Cortex of kidney (tissue), 1 donor: ENCODE measurements around the gene ANO3.

ENCODE experiments used
- DNase-seq: peaks from one replicate; lab custom pipeline; 2025; lab: John Stamatoyannopoulos, UW

The ANO3 gene

DNA sequence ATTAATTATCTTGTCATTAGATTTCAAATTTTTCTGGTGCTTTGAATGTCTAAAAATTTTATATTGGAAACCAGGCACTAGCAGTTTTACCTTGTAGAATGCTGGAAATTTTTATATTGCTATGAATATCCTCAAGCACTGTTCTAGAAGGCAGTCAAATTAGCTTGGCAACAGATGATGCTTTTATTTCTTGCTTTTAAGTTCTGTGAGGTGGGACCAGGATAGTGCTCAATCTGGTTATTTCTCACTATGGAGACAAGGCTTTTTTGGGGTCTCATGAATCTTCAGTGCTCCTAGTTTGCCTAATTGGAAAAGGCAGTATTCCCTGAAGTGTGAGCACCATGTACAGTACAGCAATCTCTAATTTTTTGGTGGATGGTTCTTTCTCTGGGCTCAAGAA is 27.1 kb downstream of the ANO3 start:
- DNase-seq, result no peak

DNA sequence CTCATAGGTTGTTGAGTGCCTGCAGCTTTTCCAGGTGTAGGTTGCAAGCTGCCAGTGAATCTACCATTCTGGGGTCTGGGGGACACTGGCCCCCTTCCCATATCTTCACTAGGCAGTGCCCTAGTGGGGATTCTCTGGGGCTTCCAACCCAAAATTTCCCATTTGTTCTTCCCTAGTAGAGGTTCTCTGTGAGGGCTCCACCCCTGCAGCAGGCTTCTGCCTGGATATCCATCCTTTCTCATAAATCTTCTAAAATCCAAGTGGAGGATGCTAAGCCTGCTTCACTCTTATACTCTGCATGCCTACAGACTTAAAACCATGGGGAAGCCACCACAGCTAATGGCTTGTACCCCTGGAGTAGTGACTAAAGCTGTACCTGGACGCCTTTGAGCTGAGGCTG is 33.4 kb downstream of the ANO3 start:
- DNase-seq, result no peak

GRCh38 chr11:26377619-26378018 is 45.7 kb downstream of the ANO3 start:
- DNase-seq, result no peak

DNA sequence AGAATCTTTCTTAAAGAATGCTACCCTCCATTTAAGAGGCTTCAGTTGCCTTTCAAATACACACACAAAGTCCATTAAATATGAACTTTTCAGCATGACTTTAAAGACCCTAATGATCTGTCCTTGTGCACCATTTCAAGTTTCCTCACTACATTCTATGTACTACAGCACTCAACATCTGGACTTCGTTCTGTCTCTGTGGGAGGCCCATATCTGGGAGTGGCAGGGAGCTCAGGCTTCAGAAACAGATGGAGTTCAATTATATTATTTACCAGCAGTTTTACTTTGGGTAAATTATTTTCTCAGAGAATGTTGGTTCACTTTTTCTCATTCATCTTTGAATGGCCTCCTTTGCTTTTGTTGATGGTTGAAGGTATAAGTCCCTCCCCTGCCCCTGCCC is 67.4 kb downstream of the ANO3 start:
- no peak for DNase-seq

DNA sequence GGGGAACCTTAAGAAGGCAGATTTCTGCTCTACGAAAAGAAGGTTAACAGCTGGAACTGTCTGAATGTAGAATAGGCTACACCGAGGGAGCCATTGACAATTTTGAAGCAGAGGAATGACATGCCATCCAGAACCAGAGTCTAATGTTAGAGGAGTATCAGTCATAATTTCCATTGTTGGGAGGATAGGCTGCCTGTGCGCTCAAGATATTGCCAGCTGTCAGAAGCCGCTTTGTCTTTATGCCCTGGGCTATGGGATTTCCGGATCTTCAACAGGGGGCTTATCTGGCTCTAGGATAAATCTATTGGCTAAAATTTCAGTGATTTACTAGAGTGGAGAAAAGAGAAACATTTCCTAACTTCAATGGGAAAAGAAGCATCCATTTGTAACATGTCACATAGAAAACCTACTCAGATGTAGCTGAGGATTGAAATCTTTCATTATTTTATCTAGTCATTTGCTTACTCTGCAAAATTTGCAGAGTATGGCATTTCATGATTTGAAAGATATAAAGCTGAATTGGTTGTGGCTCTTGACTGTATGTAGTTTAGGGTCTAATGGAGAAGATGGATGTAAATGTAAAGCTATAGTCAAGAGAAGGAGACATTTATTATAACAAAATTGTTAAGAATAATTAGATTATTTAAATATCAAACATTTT is 78.9 kb downstream of the ANO3 start:
- no peak for DNase-seq

DNA sequence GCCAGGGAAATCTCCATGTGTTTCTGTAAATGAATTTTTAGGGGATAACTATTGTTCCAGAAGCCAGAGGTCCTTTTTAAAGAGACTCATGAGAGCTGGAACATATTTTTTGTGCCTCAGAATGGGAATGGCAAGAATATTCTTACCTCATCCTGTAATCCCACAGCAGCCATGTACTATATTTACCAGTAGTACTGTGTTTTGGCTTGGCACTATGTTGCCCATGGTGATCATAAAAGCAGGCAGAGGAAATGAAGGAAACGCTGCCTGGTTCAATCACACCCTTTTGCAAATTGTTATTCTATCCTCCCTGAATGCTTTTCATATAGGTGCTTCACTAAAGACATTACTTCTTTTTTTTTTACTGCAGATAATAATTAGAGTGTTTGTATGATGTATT is 81.0 kb downstream of the ANO3 start:
- DNase-seq, result no peak

DNA sequence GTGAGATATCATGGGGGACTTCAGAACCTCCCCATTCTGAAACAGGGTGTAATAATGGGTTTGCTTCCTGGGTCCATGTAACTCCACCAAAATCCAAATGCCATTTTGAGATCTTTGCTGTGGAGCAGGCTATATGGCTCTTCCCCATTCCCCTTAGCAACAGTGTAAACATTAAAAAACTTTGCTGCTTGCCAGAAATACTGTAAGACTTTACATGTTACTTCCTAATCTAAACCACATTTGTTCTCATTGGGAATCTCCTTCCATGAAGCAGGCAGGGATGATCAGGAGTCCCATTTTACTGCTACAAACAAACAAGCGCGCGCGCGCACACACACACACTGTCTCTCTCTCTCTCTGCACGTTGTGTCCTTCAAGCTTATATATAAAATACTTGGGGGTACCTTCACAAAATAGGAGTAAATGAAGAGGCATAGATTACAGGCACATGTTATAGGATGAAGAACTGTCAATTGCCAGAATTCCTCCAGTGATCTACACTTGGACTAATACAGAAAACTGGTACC is 86.5 kb downstream of the ANO3 start:
- DNase-seq, result no peak

DNA sequence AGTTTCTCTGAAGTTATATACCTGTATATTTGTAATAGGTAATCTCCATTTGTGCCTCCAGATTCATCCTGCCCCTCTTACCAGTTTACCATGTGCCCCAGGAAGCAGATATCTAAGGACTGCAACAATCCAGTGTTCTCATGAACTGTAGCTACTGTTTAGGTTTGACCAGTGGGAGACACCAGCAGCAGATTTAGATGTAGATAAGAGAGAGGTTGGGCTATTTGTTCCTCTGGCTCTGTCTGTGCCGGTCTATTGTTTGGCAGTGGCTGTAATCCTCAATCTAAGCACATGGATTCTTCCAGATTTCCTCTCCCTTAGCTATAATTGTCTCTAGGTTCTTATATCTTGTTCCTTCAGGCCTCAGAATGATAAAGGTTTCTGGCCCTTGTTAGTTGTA is 88.4 kb downstream of the ANO3 start:
- DNase-seq, result no peak

- DNase-seq, result no peak
Measured at GRCh38 chr11:26424255-26424654, 92.3 kb downstream of the ANO3 start.

DNA sequence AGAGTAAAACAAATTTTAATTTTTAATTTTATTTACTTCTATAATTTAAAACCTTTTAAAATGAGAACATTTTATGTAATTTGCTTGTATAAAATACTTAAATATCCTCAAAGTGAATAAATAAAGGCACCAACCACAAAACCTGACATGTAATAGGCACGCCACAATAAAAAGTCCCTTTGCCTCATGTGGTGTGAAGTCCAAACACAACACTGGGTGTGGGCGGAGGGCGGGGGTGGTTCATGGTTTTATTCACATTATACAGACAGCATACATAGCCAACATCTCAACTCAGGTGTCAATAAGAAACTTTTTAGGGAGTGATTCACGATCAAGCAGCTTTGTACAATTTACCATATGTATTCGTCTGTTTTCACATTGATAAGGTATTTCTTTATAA is 107.9 kb downstream of the ANO3 start:
- no peak for DNase-seq

DNA sequence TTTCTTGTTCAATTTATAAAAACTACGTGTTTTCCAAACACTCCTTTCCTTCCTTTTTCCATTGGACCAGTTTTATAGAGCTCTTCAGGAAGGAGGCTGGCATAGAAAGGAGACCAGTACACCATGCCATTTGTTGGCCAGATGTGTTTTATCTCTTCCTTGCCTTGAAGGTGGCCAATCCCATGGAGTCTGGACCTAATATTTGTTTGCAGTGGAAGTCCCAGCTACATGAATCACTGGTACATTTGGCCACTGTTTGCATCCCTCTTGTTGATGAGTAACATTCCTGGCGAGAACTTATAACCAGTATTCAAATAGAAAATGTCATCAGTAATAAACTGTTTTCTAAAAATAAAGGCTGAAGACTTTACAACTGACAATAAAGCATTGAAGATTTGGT is 110.2 kb downstream of the ANO3 start:
- DNase-seq, result no peak

DNA sequence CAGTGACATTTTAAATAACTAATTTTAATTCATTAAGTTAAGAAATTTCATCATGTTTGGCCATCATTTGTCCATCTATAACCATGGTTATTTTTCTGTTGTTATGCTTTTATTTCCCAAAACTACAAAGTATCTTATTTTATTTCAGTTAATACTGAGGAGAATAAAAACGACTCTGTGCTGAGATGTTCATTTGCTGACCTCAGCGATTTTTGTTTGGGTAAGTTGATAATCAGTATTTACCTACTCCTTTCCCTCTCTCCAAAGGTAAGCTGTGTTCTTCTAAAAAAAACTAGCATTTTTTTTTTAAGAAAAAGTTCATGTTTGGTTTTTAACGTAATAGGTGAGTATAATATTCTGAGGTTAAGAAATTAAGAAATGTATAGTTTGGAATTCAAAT is 111.7 kb downstream of the ANO3 start:
- DNase-seq, result no peak

GRCh38 chr11:26457636-26458035 is 125.7 kb downstream of the ANO3 start:
- no peak for DNase-seq

- no peak for DNase-seq
Measured at GRCh38 chr11:26465274-26465673, 133.3 kb downstream of the ANO3 start.

GRCh38 chr11:26467506-26467905 is 135.6 kb downstream of the ANO3 start:
- DNase-seq, result no peak

DNA sequence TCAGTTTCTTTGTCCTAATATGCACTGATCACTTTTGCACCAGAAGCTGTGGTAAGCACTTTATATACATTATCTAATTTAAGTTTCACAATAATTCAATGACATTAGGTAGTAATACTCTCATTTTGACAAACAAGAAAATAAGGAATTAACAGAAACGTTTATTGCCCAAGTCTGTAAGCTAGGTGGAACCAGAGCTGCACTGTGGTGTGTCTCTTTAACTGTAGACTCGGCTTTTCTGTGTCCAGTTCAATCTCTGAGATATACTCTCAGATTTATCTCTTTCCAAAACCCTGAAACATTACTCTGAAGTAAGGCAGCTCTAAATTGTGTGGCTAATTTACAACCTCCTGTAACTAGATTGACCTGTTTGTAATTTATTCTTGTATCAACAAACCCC is 139.1 kb downstream of the ANO3 start:
- no peak for DNase-seq

DNA sequence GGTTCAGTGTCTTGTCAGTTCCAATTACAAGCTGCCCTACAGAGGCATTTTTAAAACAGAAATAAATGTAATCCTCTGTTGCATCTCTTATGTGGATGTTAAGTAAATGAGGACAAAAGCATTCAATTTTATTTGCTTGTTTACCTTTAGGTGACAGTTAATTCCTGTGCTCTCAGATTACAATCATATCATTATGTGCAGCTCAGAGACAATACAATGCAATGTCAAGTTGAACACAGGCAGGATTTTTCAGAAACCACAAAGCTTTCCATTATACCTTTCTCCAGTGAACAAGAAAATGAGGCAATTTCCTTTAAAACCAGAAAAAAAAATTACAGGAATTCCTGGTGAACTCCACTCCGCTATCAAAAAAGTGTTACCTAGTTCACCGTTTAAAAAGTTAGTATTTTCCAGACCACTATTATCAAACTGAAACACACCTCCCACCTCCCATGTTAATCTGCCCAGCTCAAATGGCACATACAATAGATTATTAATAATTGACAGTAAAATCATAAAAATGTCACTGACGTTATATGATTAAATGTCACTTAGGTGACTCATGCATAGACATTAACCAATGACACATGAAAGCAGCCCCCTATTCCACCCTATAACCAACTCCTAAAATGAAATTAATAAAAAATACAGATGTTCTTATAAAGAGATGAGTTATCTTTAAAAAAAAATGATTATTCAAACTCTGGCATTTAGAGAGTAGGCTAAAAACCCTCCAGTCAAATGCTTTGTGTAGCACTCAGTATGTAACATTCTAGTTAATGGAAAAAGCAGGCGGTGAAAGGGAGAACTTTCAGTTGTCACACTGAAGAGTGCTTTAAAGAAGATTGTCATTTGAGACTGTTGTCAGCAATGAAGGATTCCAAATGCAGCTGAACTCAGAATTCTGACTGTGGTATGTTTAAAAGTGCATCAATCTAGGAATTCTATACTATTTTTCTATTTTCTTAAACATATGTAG is 141.6 kb downstream of the ANO3 start:
- no peak for DNase-seq

DNA sequence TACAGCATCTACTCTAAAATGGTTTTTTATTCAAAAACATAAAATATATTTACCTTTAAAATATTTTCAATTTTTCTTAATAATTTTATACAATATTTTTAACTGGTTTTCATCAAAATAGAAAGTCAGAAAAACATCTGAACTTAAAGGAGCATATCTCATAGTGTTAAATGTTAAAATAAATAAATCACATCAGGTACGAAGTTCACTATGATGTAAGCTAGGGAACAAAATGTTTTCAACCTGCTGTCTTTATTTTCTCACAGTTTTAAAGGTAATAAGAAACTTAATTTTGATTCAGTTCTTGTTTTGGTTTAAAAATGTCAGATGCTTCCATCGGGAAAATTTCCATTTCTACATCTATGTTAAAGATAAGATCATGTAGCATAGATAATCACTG is 142.5 kb downstream of the ANO3 start:
- no peak for DNase-seq

GRCh38 chr11:26477396-26477795 is 145.5 kb downstream of the ANO3 start:
- DNase-seq, result no peak

DNA sequence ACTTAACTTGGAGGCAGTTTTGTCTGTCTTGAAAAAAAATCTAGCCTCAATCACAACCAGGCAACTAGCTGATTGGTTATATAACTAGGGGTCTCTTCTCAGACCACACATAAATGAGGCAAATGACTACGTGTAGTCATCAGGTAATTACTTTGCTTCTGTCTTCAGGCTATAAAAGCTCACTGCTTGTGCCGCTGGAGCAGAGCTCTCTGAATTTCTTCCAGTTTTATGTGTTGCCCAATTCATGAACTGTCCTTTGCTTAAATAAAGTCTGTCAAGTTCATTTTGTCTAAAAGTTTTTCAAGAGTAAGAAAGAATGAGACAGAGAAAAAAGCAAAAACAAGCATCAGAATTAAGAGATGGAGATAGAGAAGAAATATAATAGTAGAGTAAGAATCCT is 146.8 kb downstream of the ANO3 start:
- DNase-seq, result no peak

GRCh38 chr11:26480041-26480440 is 148.1 kb downstream of the ANO3 start:
- DNase-seq, result no peak

- no peak for DNase-seq
Measured at GRCh38 chr11:26483108-26483507, 151.2 kb downstream of the ANO3 start.

DNA sequence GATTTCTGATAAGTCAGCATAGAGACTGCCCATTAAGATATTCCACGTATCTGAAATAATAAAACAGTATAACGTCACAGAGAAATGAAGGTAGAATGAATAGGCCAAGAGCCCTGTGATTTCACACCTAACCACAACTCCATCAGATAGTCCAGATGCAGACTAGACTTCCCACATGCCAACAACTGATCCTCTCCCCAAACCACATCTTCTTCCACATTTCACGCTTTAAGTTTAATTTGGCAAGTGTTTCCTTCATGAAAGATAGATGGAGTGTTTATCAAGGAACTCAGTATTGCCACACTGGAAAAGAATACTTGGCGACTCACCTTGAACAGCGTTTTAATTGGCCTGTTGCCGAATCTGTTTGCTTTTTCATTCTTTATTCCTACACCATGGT is 158.6 kb downstream of the ANO3 start:
- no peak for DNase-seq
